Stimulated activated CD4-positive, alpha-beta T cell treated with anti-CD3 and anti-CD28 coated beads, Interleukin-4, amount 100 ng/mL, for 4 hours (primary cell): ENCODE results near the gene CCDC136.

Experiments
- DNase-seq, 2 experiments: peaks; one replicate each; pipeline ENCODE4 v3.0.0-alpha.2; 2020

CCDC136 gene

GRCh38 chr7:128777156-128778123, 14.3 kb upstream of the CCDC136 start:
- no peak for DNase-seq

DNA sequence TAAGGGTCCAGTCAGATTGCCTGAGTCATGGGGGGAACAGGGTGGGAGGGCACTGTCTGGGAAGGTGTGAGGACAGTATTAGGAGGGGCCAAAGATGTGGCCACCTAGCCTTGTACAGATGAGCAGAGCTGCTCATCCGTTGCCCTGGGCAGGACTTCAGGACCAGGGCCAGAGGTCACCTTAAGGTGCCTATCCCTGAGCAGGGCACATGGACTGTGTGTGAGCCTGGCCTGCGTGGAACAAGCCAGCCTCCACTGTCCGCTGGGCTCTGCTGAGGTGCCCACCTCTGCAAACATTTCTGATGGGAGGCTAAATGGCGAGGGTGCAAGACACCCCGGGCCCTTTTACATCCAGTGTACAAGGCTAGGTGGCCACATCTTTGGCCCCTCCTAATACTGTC, 12.8 kb upstream of the CCDC136 start:
- no peak for DNase-seq

DNA sequence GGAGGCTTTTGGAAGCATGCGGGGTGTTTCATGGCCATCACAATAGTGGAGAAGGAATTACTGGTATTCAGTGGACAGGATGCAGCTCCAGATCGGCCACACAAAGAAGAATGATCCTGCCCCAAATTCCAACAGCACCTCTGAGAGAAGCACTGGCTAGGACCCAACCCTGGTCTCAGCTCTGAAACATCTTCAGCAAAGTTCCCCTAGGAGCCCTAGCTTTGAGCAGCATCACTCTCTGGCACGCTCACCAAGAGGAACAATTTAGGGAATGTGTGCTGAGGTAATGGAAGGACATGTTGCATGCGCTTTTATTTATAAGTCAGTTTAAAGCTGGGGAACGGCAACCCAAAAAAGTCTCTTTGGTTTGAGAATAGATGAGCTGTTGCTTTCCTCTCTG, 10.6 kb upstream of the CCDC136 start:
- DNase-seq = no peak

- DNase-seq = no peak
These were observed 9.9 kb upstream of the CCDC136 start for GRCh38 chr7:128781851-128782250.

DNA sequence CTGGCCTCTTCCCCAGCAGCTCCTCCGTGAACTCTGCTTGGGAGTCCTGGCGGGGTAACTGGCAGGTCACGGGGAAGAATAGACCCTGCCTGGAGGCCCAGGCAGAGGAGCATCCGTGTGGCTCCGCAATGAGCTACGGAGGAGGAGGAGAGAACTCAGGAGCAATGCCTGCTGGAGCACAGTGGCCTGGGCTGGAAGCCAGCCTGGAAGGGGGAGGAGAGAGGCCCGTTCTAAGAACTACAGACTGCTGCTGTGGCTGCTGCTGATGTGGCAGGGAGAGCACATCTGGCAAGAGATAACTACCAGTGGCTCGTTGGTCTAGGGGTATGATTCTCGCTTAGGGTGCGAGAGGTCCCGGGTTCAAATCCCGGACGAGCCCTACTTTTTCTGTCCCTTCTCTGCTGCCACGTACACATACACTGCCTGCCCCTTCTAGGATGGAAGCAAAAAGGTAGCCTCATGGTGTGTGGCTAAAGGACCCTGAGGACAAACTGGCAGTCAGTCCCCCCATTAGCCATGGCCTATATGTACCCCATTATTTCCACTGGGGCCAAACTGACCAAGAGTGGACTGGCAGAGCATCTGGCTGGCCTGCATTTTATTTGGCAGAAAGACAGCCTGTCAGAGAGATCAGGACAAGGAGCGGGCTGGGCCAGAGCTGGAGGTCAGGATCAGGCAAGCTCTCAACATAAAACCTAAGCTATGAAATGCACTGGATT, 8.5 kb upstream of the CCDC136 start:
- DNase-seq = no peak

DNA sequence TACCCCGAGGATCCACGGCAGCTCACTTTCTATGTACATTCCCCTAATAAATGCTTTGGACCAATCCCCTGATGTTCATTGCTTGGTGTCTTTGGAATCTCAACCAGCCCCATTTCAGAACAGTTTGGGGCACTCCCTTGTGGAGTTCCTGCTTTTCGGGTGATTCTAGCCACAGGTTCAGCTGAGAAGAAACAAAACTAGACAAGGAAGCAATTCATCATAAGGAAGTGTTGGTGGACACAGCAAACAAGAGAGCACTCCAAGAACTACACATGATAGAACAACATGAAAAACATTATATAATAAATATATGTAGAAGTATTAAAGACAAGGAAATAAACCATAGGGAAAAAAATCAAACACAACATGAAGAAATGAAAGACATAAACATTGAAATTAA, 6.0 kb upstream of the CCDC136 start:
- DNase-seq = no peak

DNA sequence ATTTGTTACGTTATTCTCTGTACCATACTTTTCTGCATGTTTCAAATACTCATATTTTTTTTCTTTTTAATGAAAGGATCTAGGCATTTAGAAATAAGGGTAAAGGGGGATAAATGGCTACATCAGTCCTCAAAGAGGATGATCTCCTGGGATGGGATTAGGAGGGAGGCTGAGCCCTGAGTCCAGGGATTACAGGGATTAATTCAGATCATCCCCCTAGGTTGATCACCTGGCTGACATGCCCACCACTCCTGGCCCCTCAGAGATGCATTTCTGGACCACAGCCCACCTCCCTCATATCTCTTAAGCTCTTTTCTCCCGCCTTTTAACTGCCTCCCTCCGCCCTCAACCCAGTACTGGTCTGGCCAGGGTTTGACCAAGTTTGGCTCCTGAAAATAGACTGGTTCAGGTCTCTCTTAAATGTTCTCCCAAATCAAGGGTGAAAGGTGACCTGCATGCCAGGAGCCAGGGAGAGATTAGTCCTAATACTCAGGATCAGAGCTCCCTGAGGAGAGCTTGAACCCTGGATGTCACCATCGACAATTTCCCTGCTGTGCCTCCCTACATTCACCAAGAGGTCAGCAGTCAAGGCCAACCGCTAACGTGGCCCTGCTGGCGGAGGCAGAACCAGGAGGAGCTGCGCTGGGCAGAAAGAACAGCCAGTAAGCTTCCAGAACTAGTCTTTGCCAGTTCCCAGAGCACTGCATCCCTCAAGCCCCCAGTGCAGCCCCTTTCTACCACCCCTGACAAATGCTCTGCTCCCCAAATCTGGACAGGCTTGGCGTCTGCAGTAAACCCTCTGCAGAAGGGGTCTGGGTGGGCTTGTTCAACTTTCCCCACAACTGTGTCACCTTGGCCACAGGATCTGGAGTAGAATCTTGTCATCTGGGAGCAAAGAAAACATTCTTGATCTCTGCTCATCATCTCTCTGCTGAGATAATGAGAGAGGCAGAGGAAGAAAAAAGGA, 3.0 kb upstream of the CCDC136 start:
- no peak for DNase-seq

GRCh38 chr7:128790315-128791041, 1.3 kb upstream of the CCDC136 start:
- no peak for DNase-seq

DNA sequence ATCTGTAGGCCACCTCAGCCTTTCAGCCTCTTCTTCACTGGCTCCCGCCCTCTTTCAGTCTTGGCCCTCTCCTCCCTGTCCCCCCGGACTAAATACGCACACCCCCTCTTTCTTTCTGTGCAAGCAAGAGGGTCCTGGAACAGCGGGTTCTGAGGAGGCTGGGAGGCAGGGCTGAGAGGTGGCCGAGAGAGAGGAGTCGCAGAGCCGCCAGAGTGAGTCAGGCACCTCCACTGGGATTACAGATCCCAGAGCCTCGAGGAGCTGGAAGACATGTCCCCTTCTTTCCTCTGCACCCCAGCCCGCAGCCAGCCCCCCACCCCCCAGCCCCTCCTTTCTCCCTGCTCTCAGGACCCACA, 182 bp downstream of the CCDC136 start:
- no peak for DNase-seq

DNA sequence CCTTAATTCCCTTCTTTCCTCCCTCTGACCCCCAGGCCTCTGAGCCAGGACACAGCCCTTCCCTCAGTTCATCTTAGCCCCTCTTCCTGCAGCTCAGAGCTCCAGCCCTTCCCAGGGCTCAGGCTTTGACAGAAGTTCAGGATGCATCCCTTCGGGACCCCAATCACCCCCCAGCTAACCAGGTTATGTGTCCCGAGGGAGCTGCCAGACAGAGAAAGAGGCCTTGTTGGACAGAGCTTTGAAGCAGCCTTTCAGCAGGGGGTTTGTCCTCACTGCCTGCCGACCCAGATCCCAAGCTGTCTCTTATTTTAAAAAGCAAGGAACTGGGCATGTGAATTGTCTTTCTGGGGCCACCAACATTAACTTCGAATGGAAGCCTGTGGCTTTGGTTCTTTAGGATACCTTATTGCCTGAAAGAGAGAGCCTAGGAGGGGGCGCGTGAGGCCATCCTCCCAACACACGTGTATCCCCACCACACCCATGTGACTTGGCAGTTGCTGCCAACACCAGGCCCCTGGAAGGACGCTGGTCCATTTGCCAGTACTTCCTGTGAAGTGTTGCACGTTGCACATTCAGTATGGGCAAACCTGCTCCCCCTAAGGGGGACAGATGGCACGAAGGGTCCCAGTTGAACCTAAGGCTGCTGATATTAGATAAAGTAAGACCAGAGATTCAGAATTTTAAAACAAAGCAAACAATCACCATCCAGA, 858 bp downstream of the CCDC136 start:
- DNase-seq = no peak

GRCh38 chr7:128793181-128793547, 1.4 kb downstream of the CCDC136 start:
- no peak for DNase-seq

GRCh38 chr7:128794020-128794419, 2.3 kb downstream of the CCDC136 start:
- no peak for DNase-seq

- DNase-seq = no peak
These were observed 2.7 kb downstream of the CCDC136 start for GRCh38 chr7:128794436-128794835.

- no peak for DNase-seq
These were observed 3.4 kb downstream of the CCDC136 start for GRCh38 chr7:128795129-128795528.

GRCh38 chr7:128796327-128796726, 4.6 kb downstream of the CCDC136 start:
- no peak for DNase-seq

DNA sequence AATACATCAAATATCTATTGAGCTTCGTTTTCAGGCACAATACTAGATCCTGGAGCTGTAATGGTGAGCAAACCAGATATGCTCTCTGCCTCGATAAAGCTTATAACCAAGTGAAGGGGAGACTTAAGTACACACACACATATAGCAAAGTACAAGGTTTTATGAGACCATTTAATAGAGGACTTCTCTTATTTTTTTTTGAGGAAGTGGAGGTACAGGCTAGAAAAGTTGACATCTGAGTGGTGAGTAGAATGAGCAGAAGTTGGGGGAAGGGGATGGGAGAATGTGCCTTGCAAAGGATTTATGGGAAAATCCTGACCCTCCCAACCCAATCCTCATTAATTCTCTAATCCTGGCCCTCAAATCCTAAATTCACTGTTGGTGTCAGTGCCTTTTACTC, 7.7 kb downstream of the CCDC136 start:
- no peak for DNase-seq

DNA sequence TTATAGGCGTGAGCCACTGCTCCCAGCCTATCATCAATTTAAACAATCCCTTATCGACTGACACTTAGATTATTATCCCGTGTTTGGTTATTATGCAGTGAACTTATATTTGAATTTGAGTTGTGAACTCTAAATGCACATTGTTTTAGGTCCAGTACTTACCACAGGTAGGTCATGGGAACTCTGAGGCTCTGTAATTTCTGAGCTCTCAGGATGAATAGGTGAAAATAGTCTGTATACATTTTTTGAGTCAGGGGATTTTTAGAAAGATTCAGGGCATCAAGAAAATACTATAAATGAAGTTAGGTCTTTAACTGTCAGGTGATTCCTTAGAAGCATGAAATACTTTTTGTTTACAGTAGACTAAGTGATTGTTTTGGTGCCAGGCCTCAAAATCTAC, 8.8 kb downstream of the CCDC136 start:
- no peak for DNase-seq

DNA sequence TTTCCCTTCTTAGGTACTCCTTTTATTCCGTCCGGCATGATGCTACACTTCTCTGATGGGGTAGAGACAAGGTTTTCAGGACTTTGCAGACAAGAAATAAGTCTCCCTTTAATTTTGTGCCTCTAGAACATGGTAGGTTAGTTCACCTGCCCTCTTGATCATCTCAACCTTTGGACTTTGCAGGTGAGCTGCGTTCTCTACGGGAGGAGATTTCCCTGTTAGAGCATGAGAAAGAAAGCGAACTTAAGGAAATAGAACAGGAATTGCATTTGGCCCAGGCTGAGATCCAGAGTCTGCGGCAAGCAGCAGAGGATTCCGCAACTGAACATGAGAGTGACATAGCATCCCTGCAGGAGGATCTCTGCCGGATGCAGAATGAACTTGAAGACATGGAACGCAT, 9.2 kb downstream of the CCDC136 start:
- no peak for DNase-seq

- DNase-seq = no peak
These were observed 10.1 kb downstream of the CCDC136 start for GRCh38 chr7:128801667-128802418.

- no peak for DNase-seq
These were observed 12.7 kb downstream of the CCDC136 start for GRCh38 chr7:128804484-128804883.

- no peak for DNase-seq
These were observed 13.5 kb downstream of the CCDC136 start for GRCh38 chr7:128805225-128805624.
